HG02973 (cell line): Measurements from ENCODE around the gene DAB1.

Source experiments
- ATAC-seq: cut with Tn5 transposase; IDR thresholded peaks from one replicate; pipeline ENCODE4 v1.9.1; 2021; ENCODE audit warnings: moderate library complexity; ENCODE audit not compliant: unreplicated experiment

DAB1 gene

GRCh38 chr1:57279909-57280666, 143.8 kb downstream of the DAB1 start:
- ATAC-seq = no peak

GRCh38 chr1:57278558-57278957, 145.3 kb downstream of the DAB1 start:
- ATAC-seq = no peak

GRCh38 chr1:57277681-57278080, 146.2 kb downstream of the DAB1 start:
- ATAC-seq = no peak

GRCh38 chr1:57276918-57277317, 146.9 kb downstream of the DAB1 start:
- no peak for ATAC-seq

DNA sequence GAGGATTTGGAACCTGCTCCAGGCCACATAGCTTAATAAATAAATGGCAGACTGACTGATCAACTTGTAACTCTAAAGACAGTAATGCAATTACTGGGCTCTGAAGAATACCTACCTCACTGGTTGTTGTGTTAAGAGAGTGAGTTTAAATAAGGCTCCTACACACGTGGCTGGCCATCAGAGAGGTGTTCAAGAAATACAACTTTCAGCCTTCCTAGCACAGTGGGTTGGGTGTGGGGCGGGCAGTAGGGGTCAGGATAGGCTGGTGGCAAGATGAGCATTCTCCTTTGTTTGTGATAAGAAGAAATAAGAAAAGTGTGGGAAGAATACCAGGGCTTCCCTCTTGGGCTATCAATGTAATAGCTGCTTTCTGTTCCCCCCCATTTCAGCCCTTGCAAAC, 151.3 kb downstream of the DAB1 start:
- ATAC-seq = no peak

GRCh38 chr1:57272150-57272549, 151.7 kb downstream of the DAB1 start:
- ATAC-seq = no peak

GRCh38 chr1:57270927-57271698, 152.7 kb downstream of the DAB1 start:
- no peak for ATAC-seq

GRCh38 chr1:57269630-57270225, 154.1 kb downstream of the DAB1 start:
- ATAC-seq = no peak

DNA sequence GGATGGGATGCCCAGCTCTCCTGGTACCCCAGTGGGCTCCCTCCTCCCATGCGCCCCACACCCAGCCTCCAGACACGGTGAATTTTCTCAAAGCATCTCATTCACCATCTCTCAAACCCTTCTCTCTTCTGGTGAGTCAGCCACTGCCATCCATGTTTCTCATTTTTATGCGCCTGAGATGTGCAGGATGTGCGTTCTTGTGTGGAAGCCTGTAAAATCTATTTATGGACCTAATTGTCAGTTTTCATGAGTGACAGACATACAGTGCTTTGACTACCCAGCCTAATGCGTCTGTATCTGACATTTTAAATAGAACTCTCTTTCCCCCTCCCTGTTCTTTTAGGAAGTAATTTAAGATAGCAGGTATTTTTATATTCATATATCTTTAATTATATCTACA, 158.8 kb downstream of the DAB1 start:
- ATAC-seq = no peak

DNA sequence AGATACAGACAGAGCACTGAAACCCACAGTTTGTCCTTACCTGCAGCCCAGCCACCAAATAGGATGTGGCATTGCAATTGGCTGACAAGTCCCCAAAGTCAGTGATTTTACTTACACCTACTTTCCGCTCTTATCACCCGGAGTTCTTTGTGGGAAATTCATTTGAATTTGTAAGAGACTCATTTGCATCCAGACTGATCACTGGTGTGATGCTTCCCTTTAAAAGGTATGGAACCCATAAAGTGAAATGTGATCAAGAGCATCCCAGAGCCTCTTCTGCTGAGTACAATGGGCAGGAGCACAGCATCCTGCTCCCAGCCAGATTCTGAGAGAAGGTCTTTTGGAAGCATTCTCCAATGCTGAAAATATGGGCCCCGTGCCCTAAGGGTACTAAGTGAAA, 161.4 kb downstream of the DAB1 start:
- ATAC-seq = no peak

DNA sequence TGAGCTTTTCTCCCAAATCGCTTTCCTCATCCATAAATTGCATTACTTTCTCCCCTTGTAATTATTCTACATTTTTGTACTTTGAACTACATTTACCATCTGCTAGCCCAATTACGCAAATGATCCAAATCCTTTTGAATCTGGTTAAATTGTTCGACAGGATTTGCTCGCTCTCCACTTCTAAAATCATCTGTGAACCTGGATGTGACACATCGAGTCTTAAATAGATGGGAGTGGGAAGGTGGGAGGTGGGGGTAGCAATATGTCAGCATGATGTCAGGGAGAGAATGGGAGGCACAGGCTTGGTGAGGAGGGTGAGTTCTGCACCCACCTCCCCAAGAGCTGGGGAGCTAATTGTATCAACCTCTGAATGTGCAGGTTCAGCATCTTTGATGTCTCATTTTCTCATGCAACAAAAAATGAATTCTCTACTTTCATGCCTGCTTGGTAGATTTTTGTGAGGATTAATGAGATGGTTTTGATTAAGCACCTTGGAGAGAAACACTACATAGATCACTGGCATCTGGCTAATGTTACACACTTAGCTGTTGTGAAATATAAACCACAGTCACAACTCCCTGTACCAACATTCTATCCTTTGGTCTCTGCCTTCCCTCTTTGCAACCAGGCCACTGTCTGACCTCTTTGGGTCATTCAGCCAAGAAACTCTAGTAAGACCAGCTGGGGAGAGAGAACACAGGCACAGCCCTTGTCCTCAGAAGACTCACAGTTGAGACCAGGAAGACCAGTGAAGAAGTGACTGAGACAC, 165.1 kb downstream of the DAB1 start:
- ATAC-seq = no peak

GRCh38 chr1:57255945-57256344, 167.9 kb downstream of the DAB1 start:
- no peak for ATAC-seq

GRCh38 chr1:57254022-57254421, 169.8 kb downstream of the DAB1 start:
- no peak for ATAC-seq

DNA sequence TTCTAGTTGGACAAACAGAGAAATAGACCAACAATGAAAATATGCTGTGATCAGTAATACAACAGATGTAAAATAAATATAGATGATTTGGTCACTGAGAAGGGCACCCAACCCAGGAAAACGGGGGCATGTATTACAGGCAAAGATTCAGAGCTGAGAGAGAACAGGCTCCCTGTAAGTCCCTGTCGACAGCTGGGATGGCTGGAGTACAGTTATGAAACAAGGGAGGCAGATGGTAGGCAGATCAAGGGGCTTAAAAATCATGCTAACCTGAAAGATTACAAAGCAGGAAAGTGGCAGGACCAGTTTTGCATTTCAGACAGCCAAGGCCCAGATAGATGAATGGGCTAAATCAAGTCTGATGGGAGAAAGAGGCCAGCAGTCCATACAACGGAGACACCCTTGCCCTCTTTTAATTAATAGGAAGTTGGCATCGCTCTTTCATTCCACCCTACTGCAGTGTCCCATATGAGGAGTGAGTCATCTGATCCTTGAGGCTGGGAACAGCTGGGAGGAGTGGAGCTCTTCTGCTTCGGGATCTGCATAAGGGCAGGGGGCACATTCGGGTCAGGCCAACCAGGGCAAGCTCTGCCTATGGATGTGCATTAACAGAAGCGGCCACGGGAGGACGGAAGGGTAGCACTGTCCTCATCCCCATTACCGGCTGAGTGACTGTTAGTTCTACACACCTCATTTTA, 171.1 kb downstream of the DAB1 start:
- ATAC-seq = no peak

DNA sequence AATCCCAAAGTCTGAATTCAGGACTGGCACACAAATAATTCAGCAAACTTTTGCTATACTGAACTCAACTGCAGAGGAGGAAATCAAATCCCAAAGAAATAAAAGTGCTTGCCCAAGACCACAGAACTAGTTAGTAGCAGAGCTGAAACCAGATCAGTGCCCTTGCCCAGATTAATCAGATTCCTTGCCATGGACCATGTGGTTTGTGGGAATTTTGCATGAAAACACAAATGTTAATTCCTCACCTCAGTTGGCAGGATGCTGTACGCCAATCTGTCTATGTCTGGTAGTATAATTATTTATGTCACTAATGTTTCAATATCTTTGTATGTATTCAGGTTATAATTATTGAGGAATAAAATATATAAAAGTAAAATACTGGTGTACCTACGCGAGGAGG, 173.8 kb downstream of the DAB1 start:
- ATAC-seq = no peak

DNA sequence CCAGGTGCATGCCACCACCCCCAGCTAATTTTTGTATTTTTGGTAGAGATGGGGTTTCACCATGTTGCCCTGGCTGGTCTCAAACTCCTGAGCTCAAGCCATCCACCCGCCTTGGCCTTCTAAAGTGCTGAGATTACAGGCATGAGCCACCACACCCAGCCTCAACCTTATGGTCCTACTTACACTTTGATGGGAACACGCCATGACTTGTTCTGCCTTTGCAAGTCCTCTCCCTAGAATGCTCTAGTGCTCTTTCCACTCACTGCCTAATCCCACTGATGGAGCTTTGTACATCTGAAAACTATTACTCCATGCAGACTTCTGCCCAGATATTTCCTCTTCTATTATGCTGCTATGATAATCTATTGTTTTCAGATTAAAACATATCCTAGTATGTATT, 174.3 kb downstream of the DAB1 start:
- ATAC-seq = no peak

DNA sequence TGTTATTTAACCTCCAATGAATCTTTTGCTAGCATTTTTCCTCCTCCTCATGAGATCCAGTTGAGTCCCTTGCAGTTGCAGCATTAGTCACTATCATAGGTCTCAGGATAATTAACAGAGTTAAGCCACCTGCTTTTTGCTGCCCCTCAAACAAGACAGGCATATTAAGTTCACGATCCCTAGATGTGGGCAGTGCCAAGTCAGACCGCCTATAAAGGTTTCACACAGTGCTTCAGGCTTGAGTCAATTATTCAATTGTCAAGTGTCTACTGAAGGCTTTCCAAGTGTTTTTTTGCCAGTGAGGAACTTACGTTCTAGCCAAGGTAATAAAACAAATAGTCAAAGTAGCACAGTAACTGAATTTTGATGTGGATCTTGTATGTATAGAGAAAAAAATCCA, 175.0 kb downstream of the DAB1 start:
- no peak for ATAC-seq

DNA sequence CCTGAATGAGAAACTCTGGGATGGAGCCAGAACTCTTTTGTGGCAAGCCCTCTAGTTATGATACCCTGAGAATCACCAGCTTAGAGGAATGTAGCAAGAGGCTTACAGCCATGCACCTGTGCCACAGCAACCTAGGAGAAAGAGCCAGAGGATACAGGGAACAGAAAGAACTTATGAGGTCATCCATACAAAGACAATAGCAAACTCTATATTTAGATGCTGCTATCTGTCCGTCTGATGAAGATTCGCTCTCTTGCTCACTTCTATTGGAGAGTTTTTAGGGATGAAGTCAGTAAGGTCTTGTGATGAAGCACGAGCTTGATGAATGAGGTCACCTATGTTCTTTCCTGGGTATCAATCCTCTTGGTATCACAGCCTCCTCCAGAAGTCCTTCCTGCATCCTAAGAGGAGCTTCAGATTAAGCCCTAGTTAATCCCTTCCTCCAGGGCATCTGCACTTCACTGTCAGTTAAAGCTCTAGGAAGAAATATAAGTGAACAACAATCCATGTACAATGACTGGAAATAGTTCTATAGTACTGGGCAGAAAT, 185.6 kb downstream of the DAB1 start:
- ATAC-seq = no peak

GRCh38 chr1:57235730-57236510, 187.9 kb downstream of the DAB1 start:
- ATAC-seq = no peak

GRCh38 chr1:57234459-57234858, 189.4 kb downstream of the DAB1 start:
- no peak for ATAC-seq
